ENCODE results near the gene IGF1.

- TF ChIP-seq ZNF274 (IDR thresholded peaks at IDR 0.05; ENCODE audit: low read depth, low read length), result no peak
- TF ChIP-seq EZH2 (IDR thresholded peaks at IDR 0.05), result no peak
- no peak for TF ChIP-seq CTCF (IDR thresholded peaks at IDR 0.05 in 2 of 3, conservative IDR thresholded peaks at IDR 0.05 in 1 of 3; ENCODE audit: borderline replicate concordance in 1 of 3, insufficient read depth in 1 of 3, low read depth in 2 of 3, low read length in 2 of 3)
- no peak for TF ChIP-seq POLR2A (IDR thresholded peaks at IDR 0.05; ENCODE audit: borderline replicate concordance, extremely low read depth, insufficient read depth, insufficient read length)
- TF ChIP-seq ZBTB33 (IDR thresholded peaks at IDR 0.05; ENCODE audit: extremely low read depth, insufficient replicate concordance, low read length), result no peak
- no peak for TF ChIP-seq FOSL1 (IDR thresholded peaks at IDR 0.05; ENCODE audit: low read depth)
- no peak for TF ChIP-seq ZFX (IDR thresholded peaks at IDR 0.05)
- no peak for TF ChIP-seq POLR2AphosphoS5 (IDR thresholded peaks at IDR 0.05; ENCODE audit: low read depth, low read length)
- no peak for TF ChIP-seq RAD21 (IDR thresholded peaks at IDR 0.05; ENCODE audit: low read depth)
These were observed 34.3 kb upstream of the IGF1 start for GRCh38 chr12:102514696-102515095.
